Lower lobe of right lung (tissue), 2 donors: ENCODE data around the gene PEX10. TPM values are rescaled to one million over a fixed set of nuclear protein-coding genes. Genes with fewer than 3 reads are reported as not detected.
"Not testable (repeated sequence)": the region's sequence is repeated elsewhere in the genome, so short reads cannot be mapped to it uniquely, and the experiment has no call there.

ENCODE experiments used
- ATAC-seq, 2 donors: fragments of 200-7000 bp; cut with Tn5 transposase; one replicate each; pipeline ENCODE4 v1.9.1; 2020 to 2022; ENCODE audit warnings: mild to moderate bottlenecking in 2 of 2, moderate library complexity in 2 of 2
- DNase-seq: peaks from one replicate; pipeline ENCODE4 v3.0.0-alpha.2; 2020
- H3K27ac ChIP-seq: fragments of 200-600 bp; one replicate; pipeline ENCODE4 v1.8.0; 2022
- H3K27me3 ChIP-seq: fragments of 200-600 bp; one replicate; pipeline ENCODE4 v1.8.0; 2022; ENCODE audit warnings: low read depth
- H3K36me3 ChIP-seq: fragments of 200-600 bp; one replicate; pipeline ENCODE4 v1.8.0; 2022; ENCODE audit warnings: mild to moderate bottlenecking
- H3K4me1 ChIP-seq: fragments of 200-600 bp; one replicate; pipeline ENCODE4 v1.8.0; 2022
- H3K4me3 ChIP-seq: fragments of 200-600 bp; one replicate; pipeline ENCODE4 v1.8.0; 2022; ENCODE audit warnings: mild to moderate bottlenecking
- H3K9me3 ChIP-seq: fragments of 200-600 bp; one replicate; pipeline ENCODE4 v1.8.0; 2022
- intact Hi-C: fragments of 100-400 bp; cut with DNase I; formaldehyde crosslinking; loops from one replicate; pipeline ENCODE4 v1.11.0; 2022
- total RNA-seq: library from RNA; stranded (reverse); fragmentation: NEBNext Ultra II Directional; extraction: Animal tissue kit (Norgen Biotek cat#: 25700); gene quantifications from one replicate; pipeline ENCODE4 v1.2.1, GENCODE V29; 2021
- TF ChIP-seq, protein P1 (sequence below): fragments of 200-600 bp; IDR thresholded peaks from one replicate; pipeline ENCODE4 v1.8.0; 2022; ENCODE audit warnings: antibody characterized with exemption, mild to moderate bottlenecking
- donor health status: DM: no; HTN: yes; CAD: no; lungs with severe emphysema.

The PEX10 gene
- total RNA-seq, 1 donor from 2014 or later = 12.4 TPM

DNA sequence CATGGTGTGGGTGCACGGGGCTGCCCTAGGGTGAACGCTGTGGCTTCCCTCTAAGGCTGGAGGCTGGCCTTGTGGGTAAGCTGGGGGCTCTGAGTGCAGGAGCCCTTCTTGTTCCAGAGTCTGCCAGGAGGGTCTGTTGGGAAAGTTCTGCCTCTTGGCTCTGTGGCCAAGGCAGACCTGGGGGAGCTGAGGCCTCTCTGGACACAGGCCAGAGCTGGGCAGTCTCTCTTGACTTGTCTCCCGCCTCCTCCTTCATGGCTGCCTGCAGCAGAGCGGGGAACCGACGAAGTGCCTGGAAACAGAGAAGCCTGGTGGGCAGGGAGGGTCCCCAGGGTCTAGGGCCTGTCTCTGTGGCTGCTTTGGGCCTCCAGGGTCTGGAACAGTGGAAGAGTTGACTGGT lies 30.3 kb upstream of the PEX10 start:
- DNase-seq (no peak), ATAC-seq (no peak)
- H3K4me1 ChIP-seq = no peaks in the 10 kb centered on the region
- intact Hi-C loops = no loop called here
- TF ChIP-seq, protein P1, sequence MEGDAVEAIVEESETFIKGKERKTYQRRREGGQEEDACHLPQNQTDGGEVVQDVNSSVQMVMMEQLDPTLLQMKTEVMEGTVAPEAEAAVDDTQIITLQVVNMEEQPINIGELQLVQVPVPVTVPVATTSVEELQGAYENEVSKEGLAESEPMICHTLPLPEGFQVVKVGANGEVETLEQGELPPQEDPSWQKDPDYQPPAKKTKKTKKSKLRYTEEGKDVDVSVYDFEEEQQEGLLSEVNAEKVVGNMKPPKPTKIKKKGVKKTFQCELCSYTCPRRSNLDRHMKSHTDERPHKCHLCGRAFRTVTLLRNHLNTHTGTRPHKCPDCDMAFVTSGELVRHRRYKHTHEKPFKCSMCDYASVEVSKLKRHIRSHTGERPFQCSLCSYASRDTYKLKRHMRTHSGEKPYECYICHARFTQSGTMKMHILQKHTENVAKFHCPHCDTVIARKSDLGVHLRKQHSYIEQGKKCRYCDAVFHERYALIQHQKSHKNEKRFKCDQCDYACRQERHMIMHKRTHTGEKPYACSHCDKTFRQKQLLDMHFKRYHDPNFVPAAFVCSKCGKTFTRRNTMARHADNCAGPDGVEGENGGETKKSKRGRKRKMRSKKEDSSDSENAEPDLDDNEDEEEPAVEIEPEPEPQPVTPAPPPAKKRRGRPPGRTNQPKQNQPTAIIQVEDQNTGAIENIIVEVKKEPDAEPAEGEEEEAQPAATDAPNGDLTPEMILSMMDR = no peak
- H3K27ac ChIP-seq = no peak overlapping the region
- peaks cover 47% of the 10 kb centered on the region for H3K27me3 ChIP-seq
- no peaks in the 10 kb centered on the region for H3K9me3 ChIP-seq
- H3K36me3 ChIP-seq = no peaks in the 10 kb centered on the region
- H3K4me3 ChIP-seq = no peak overlapping the region

- H3K9me3 ChIP-seq = no peaks in the 10 kb centered on the region
- H3K27me3 ChIP-seq = peaks cover 42% of the 10 kb centered on the region
- intact Hi-C loops = no loop called here
- ATAC-seq (no peak), DNase-seq (no peak)
- H3K27ac ChIP-seq = no peak overlapping the region
- H3K36me3 ChIP-seq = no peaks in the 10 kb centered on the region
- TF ChIP-seq, protein P1 = no peak
- no peak overlapping the region for H3K4me3 ChIP-seq
- no peaks in the 10 kb centered on the region for H3K4me1 ChIP-seq
These were observed 29.4 kb upstream of the PEX10 start for GRCh38 chr1:2441746-2442145.

- H3K36me3 ChIP-seq, intact Hi-C loops, H3K9me3 ChIP-seq, H3K4me1 ChIP-seq, H3K27ac ChIP-seq, H3K4me3 ChIP-seq: not testable (repeated sequence)
- ATAC-seq (peak; percentile 3 to 14), DNase-seq (peak; percentile 59)
- peaks cover 38% of the 10 kb centered on the region for H3K27me3 ChIP-seq
These were observed 28.0 kb upstream of the PEX10 start for GRCh38 chr1:2440346-2440745.

GRCh38 chr1:2439369-2439768 lies 27.0 kb upstream of the PEX10 start:
- H3K27ac ChIP-seq = no peak overlapping the region
- no peaks in the 10 kb centered on the region for H3K4me1 ChIP-seq
- H3K36me3 ChIP-seq = no peaks in the 10 kb centered on the region
- ATAC-seq (no peak), DNase-seq (no peak)
- H3K27me3 ChIP-seq = peaks cover 33% of the 10 kb centered on the region
- no peak overlapping the region for H3K4me3 ChIP-seq
- H3K9me3 ChIP-seq = no peaks in the 10 kb centered on the region
- TF ChIP-seq, protein P1 = no peak
- intact Hi-C loops = no loop called here

GRCh38 chr1:2438641-2439040 lies 26.3 kb upstream of the PEX10 start:
- Histone ChIP-seq H3K4me1 (no peaks in the 10 kb centered on the region), H3K27ac (no peak overlapping the region), H3K36me3 (no peaks in the 10 kb centered on the region), H3K27me3 (peaks cover 33% of the 10 kb centered on the region), H3K9me3 (no peaks in the 10 kb centered on the region), H3K4me3 (no peak overlapping the region)
- TF ChIP-seq, protein P1 = no peak
- DNase-seq (no peak), ATAC-seq (no peak)
- intact Hi-C loops = no loop called here

GRCh38 chr1:2438038-2438437 lies 25.7 kb upstream of the PEX10 start:
- Histone ChIP-seq H3K27me3 (peaks cover 32% of the 10 kb centered on the region), H3K4me3 (no peak overlapping the region), H3K9me3 (no peaks in the 10 kb centered on the region), H3K36me3 (no peaks in the 10 kb centered on the region), H3K27ac (no peak overlapping the region), H3K4me1 (no peaks in the 10 kb centered on the region)
- TF ChIP-seq, protein P1 = no peak
- no peak for ATAC-seq
- DNase-seq = no peak
- intact Hi-C loops = no loop called here
